GM21390 (cell line): ENCODE measurements around the gene COPE.

Experiments
- ATAC-seq: cut with Tn5 transposase; IDR thresholded peaks from one replicate; pipeline ENCODE4 v1.9.1; 2021; ENCODE audit not compliant: unreplicated experiment

COPE gene

GRCh38 chr19:18895038-18895823, 24.0 kb downstream of the COPE start:
- ATAC-seq: no peak

GRCh38 chr19:18894254-18895037, 24.7 kb downstream of the COPE start:
- no peak for ATAC-seq

DNA sequence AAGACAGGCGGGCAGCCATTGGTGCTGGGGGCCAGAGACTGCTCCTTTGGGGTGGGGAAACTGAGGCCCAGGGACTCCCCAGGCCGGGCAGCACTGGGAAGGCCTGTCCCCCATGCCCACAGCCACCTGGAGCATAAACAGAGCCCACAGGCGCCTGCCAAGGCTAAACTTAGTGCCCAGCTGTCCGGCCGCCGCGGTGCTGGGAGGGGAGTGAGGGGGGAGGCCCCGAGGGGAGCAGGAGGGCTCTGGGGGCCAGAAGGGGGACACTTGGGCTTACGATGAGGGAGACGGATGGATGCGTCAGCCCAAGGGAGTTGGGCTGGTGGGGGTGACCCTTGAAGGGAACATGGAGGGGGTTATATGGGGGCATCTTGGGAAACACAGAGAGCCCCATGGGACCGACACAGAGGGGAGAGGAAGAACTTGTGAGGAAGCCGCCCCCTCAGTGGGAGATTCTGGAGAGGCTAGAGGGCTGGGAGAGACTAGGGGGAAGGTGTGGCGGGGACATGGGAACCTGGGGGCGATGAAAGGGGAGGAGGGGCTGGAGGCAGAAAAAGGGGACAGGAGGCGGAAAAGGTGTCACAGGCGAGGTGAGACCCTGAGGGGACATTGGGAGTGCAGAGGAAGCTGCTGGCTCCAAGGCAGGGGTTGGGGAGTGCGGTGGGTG, 25.5 kb downstream of the COPE start:
- ATAC-seq: no peak

GRCh38 chr19:18889949-18890745, 29.0 kb downstream of the COPE start:
- no peak for ATAC-seq

DNA sequence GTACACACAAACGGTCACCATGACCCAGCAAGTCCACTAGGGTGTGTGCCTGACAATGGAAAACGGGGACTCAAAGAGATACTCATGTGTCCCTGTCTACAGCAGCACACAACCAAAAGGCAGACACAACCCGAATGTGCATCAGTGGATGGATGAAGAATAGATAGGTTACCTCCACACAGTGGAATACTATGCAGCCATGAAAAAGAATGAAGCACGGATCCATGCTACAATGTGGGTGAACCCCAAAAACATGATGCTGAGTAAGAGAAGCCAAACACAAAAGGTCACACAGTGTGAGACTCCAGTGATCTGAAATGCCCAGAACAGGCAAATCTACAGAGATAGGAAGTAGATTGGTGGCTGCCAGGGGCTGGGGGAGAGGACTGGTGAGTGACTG, 32.2 kb downstream of the COPE start:
- ATAC-seq: no peak

DNA sequence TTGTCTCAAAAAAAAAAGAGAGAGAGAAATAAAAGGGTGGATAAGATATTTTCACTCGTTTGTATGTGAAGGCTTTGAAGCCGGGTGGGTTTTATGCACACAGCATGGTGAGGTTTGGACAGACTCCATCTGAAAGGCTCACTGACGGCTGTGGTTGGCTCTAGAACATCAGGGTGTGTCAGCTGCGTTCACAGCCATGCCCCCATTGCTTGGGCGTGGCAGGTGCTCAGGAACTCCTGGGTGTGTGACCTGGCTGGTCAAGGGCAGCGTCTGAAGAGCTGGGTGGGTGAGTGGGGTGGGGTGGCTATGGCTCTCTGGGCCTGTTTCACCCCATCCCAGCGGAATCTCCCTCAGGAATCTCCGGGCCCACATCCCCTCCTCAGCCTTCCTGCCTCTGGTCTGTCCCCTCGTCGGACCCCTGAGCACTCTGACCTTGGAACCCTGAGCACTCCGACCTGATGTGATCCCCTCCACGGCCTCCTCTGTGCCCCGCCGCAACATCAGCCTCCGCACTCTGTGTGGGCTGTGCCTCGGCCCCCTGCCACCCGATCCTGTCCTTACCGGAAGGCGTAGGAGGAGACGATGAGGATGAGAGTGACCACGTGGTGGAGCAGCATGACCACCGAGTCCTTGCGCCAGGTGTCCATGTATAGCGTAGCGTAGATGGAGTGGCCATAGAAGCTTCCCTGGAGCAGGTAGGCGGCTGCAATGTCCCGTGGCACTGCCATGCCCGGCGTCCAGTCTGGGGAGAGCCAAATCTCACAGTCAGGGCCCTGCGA, 35.5 kb downstream of the COPE start:
- ATAC-seq: no peak

DNA sequence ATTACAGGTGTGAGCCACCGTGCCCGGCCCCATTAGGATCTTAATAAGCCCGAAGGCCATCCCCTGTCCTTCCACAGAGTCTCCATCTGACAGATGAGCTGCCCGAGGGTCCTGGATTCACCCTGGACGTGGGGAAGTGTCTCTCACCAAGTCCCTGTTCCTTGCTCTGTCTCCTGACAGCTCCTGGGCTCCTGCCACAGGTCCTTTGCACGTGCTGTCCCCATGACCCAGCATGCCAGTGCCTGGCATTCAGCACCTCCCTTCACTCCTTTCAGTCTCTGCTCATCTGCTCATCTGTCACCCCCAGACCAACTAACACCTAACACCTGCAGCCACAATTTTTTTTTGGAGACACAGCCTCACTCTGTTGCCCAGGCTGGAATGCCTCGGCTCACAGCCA, 37.7 kb downstream of the COPE start:
- ATAC-seq: no peak

DNA sequence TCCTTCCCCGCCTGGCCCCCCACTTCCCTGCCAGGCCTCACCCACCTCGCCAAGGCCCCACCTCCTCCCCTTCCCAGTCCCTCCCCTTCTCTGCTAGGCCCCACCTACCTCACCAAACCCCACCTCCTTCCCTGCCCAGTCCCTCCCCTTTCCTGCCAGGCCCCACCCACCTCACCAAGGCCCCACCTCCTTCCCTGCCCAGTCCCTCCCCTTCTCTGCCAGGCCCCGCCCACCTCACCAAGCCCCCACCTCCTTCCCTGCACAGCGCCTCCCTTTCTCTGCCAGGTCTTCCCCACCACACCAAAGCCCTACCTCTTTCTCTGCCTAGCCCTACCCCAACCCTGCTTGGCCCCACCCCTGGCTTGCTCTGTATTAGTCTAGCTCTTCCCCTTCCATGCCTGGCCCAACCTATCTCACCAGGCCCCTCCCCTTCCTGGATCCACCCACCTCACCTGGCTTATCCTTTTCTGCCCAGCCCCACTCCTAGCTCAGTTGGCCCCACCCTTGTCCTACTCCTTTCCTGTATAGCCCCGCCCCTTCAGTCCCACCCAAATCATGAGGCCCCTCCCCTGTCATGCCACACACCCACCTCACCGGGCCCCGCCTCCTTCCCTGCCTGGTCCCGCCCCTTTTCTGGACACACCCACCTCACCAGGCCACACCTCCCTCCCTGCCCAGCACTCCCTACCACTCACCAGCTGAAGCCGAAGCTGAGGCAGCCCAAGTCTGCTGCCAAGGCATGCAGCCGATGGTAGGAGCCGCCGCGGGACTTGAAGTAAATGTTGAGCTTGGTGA, 39.4 kb downstream of the COPE start:
- no peak for ATAC-seq

- ATAC-seq: no peak
These were observed 40.2 kb downstream of the COPE start for GRCh38 chr19:18878858-18879578.

DNA sequence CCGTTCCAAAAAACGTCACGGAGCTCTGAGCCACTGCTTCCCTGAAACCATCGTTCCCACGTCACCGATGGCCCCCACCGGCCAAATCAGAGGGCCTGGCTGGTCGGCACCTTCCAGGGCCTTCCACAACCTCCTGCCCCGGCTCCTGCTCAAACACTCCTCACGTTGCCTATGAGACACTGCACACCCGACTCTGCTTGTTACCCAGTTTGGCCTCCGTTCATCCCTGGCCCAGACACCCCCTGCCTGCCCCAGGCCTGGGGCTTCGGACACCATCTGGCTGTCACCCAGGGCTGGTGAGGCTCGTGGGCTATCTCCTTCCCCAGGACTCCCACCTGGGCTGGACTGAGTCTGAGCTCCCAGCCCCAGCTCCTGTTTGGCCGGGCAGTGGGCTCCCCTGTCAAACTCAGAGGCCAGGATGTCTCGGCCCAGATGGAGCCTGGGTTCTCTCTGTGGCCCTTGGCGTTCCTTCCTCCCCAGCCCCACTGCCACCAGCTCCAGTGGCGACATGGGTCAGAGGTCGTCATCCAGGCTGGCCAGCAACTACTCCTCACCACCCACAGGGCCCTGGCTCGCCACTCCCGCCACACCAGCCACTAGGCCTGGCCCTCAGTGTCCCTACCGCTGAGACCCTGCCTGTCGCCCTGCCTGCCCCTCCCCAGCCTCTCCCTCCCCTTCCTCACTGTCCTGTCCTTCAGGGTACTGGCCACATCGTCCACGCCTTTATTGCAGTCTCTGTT, 41.0 kb downstream of the COPE start:
- ATAC-seq: no peak

DNA sequence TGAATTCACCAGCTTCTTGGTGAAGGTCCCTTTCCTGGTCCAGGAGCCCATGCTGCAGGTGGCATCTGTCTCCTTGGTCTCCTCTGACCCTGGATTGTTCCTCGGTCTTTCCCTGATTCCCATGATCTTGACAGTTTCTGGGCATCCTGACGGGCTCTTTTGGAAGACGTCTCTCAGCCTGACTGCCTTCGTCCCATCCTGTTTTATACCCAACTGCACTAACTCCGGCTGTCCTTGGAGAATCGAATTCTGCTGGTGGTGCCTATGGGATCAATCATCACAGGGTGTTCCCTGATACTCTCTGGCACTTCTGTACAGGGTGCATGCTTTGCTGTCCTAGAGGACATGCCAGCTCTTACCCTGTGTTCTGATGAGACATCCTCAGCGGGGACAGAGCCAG, 42.3 kb downstream of the COPE start:
- no peak for ATAC-seq

DNA sequence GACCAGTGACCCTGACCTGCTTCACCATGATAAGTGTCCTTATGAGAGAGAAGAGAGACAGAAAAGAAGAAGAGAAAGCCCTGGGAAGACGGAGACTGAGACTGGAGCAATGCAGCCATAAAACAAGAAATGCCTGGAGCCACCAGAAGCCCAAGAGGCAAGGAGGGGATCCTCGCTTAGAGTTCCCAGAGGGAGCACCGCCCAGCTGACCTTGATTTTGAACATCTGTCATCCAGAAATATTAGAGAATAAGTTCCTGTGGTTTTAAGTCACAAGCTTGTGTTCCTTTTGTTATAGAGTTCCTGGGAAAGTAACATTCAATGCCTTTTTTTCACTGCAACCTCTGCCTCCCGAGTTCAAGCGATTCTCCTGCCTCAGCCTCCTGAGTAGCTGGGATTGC, 43.5 kb downstream of the COPE start:
- ATAC-seq: no peak

GRCh38 chr19:18871543-18871942, 47.6 kb downstream of the COPE start:
- no peak for ATAC-seq

DNA sequence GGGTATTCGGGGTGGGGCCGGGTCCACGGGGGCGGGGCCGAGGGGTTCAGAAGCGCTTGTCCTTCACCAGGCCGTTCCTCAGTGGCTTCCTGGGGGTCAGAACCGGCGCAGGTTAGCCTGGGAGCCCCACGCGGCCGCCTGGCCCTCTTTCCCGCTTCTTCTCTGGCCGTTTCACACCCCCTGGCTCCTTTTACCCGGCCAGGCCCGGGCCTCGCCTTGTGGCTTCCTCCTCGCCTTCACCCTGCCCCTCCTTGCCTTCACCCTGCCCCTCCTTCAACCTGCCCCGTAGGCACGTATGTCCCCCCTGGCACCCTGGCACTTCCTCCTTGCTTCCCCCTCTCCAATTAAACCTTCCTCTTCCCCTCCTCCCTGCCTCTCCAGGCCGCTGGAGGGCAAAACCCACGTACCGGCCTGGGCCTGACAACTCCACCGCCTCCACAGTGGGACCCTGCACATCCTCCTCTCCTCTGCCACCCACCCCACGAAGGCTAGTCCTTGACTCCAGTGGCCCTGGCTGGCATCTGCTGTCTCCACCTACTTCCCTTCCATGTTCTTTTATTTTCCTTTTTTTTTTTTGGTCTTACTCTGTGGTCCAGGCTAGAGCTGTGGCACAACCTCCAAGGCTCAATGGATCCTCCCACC, 48.5 kb downstream of the COPE start:
- no peak for ATAC-seq

GRCh38 chr19:18869781-18870530, 49.2 kb downstream of the COPE start:
- ATAC-seq: no peak

DNA sequence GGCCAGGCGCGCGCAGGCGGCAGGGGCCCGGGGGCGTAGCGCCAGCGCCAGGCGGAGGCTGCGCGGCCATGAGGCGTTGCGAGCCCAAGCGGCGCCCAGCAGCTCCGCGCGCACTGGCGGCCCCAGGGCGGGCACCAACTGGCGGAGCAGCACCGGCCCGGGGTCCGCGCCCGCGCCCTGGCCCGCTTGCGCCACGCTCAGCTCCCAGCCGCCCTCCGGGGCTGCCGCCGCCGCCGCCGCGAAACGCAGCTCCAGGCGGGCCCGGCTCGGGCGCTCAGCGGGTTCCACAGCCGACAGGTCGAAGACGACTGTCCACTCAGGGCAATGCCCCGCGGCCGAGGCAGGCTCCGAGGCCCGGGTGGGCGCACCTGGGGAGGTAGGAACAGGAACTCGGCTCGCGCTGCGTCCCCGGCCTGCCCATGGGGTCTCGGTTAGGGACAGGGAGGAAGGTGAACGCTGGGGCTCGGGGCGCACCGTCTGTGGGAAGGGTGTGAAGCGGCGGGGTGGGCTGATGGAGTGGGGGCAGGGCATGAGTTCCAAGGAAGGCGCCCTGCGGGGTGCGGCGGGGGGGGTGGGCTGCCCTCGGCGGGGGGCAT, 50.1 kb downstream of the COPE start:
- no peak for ATAC-seq
